Fibroblast of lung (primary cell): ENCODE measurements around the gene S100Z.

Source experiments
- CTCF ChIP-seq, 2 donors: IDR thresholded peaks in 1 of 2; conservative IDR thresholded peaks in 1 of 2; 1 replicate in 1 of 2; 2 replicates in 1 of 2; pipeline ENCODE4 v1.5.1; 2011 to 2012; ENCODE audit warnings: low read length in 2 of 2, control low read depth in 1 of 2, inconsistent platforms in 1 of 2, low read depth in 1 of 2, mild to moderate bottlenecking in 1 of 2
- EZH2 ChIP-seq: IDR thresholded peaks from 2 replicates; pipeline ENCODE4 v1.5.1; 2012; ENCODE audit warnings: low read length, control low read depth, mild to moderate bottlenecking; ENCODE audit errors: missing control alignments

- TF ChIP-seq CTCF (conservative IDR thresholded peaks at IDR 0.05 in 1 of 2, IDR thresholded peaks at IDR 0.05 in 1 of 2; ENCODE audit: low read depth in 1 of 2, low read length in 2 of 2) (no peak), EZH2 (no peak)
Measured at GRCh38 chr5:76811214-76811613, 38.6 kb upstream of the S100Z start.
